ENCODE results near the gene FOXD3. TPM values are rescaled to one million over a fixed set of nuclear protein-coding genes. Genes with fewer than 3 reads are reported as not detected.

Gene FOXD3
- total RNA-seq (1 to 10 TPM in 1 of 2 donors, under 1 TPM in 1; 0.37 to 3.5 TPM), polyA plus RNA-seq (ENCODE audit: insufficient read depth, low read depth, low replicate concordance) (0.69 TPM)
- long read RNA-seq, donor 1: 0 reads
- long read RNA-seq, donor 2: 0 reads

GRCh38 chr1:63322114-63322943 lies at the start of gene FOXD3:
FOXD3 (plus strand) TSS chr1:63322567; CDS start chr1:63323059, 492 bp downstream.
- intact Hi-C loops (cut with DNase I; ENCODE audit: low total_unique reads): no loop called here
- WGBS, 2 donors: 0 to 1% methylated on average over 33 to 55 of the region's 85 CpGs
- no peaks in the 10 kb centered on the region for H3K9me3 ChIP-seq
- DNase-seq: peak; percentile 73
- H3K36me3 ChIP-seq (ENCODE audit: low read depth, missing control alignments): no peaks in the 10 kb centered on the region
- H3K4me3 ChIP-seq: peak within 1 kb of the TSS; percentile 48 to 59
- H3K4me1 ChIP-seq: peaks cover 14% of the 10 kb centered on the region
- TF ChIP-seq CTCF (IDR thresholded peaks at IDR 0.05) (no peak), POLR2A (IDR thresholded peaks at IDR 0.05) (no peak)
- no peak within 1 kb of the TSS for H3K27ac ChIP-seq
- H3K27me3 ChIP-seq: no peaks in the 10 kb centered on the region

GRCh38 chr1:63272811-63273210 lies 49.6 kb upstream of the FOXD3 start:
- Histone ChIP-seq H3K4me1 (no peaks in the 10 kb centered on the region), H3K27ac (no peak overlapping the region), H3K4me3 (no peak overlapping the region), H3K27me3 (no peaks in the 10 kb centered on the region), H3K36me3 (ENCODE audit: low read depth, missing control alignments) (no peaks in the 10 kb centered on the region), H3K9me3 (no peaks in the 10 kb centered on the region)
- no peak for DNase-seq
- intact Hi-C loops (cut with DNase I; ENCODE audit: low total_unique reads): no loop called here
- no peak for TF ChIP-seq CTCF (IDR thresholded peaks at IDR 0.05)
- no peak for TF ChIP-seq POLR2A (IDR thresholded peaks at IDR 0.05)
- WGBS, 2 donors: 91 to 92% methylated on average over 2 of the region's 2 CpGs

- no peaks in the 10 kb centered on the region for H3K36me3 ChIP-seq (ENCODE audit: low read depth, missing control alignments)
- TF ChIP-seq CTCF (IDR thresholded peaks at IDR 0.05) (no peak), POLR2A (IDR thresholded peaks at IDR 0.05) (no peak)
- intact Hi-C loops (cut with DNase I; ENCODE audit: low total_unique reads): no loop called here
- H3K27ac ChIP-seq: no peak overlapping the region
- H3K9me3 ChIP-seq: no peaks in the 10 kb centered on the region
- no peak for DNase-seq
- H3K27me3 ChIP-seq: no peaks in the 10 kb centered on the region
- H3K4me1 ChIP-seq: no peaks in the 10 kb centered on the region
- H3K4me3 ChIP-seq: no peak overlapping the region
Observed at GRCh38 chr1:63274371-63274770, 48.0 kb upstream of the FOXD3 start.

DNA sequence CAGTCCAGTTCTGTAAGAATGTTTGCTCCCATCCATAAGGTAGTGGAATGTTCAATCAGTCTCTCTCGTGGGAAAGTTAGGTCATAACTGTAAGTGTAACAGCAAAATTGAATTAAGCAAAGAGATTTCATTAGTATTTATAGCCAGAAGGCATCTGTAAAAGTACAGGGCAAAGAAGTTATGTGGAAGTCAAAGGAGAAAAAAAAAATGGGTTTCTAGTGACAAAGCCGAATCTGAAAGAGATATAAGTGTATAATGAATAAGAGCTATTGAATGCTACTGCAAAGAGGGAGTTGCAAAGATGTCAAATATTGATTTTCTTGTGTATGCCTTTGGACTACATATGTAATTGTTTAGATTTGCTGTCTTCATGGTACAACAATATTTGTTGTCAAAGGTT lies 47.4 kb upstream of the FOXD3 start:
- no peaks in the 10 kb centered on the region for H3K4me1 ChIP-seq
- H3K9me3 ChIP-seq: no peaks in the 10 kb centered on the region
- intact Hi-C loops (cut with DNase I; ENCODE audit: low total_unique reads): no loop called here
- H3K27ac ChIP-seq: no peak overlapping the region
- no peaks in the 10 kb centered on the region for H3K27me3 ChIP-seq
- WGBS, 2 donors: 73 to 81% methylated on average over 2 of the region's 2 CpGs
- TF ChIP-seq POLR2A (IDR thresholded peaks at IDR 0.05) (no peak), CTCF (IDR thresholded peaks at IDR 0.05) (no peak)
- H3K36me3 ChIP-seq (ENCODE audit: low read depth, missing control alignments): no peaks in the 10 kb centered on the region
- DNase-seq: no peak
- H3K4me3 ChIP-seq: no peak overlapping the region

- Histone ChIP-seq H3K4me1 (no peaks in the 10 kb centered on the region), H3K9me3 (no peaks in the 10 kb centered on the region), H3K36me3 (ENCODE audit: low read depth, missing control alignments) (no peaks in the 10 kb centered on the region), H3K4me3 (no peak overlapping the region), H3K27ac (no peak overlapping the region), H3K27me3 (no peaks in the 10 kb centered on the region)
- TF ChIP-seq POLR2A (IDR thresholded peaks at IDR 0.05) (no peak), CTCF (IDR thresholded peaks at IDR 0.05) (no peak)
- DNase-seq: no peak
- WGBS, 2 donors: 27 to 35% methylated on average over 8 of the region's 8 CpGs
- intact Hi-C loops (cut with DNase I; ENCODE audit: low total_unique reads): no loop called here
Observed at GRCh38 chr1:63276624-63277023, 45.7 kb upstream of the FOXD3 start.
